DND-41 (cell line): Measurements from ENCODE around the gene AUTS2.

Experiments used
- CTCF ChIP-seq: IDR thresholded peaks from 2 replicates; pipeline ENCODE4 v1.5.1; 2012; ENCODE audit warnings: borderline replicate concordance, low read length, moderate library complexity, mild to moderate bottlenecking; ENCODE audit not compliant: poor library complexity, severe bottlenecking; ENCODE audit errors: extremely low read depth
- EZH2 ChIP-seq: IDR thresholded peaks from 3 replicates; pipeline ENCODE4 v1.6.1; 2012; ENCODE audit warnings: borderline replicate concordance, low read depth, mild to moderate bottlenecking, moderate library complexity, low read length, inconsistent platforms; ENCODE audit not compliant: severe bottlenecking

DNA sequence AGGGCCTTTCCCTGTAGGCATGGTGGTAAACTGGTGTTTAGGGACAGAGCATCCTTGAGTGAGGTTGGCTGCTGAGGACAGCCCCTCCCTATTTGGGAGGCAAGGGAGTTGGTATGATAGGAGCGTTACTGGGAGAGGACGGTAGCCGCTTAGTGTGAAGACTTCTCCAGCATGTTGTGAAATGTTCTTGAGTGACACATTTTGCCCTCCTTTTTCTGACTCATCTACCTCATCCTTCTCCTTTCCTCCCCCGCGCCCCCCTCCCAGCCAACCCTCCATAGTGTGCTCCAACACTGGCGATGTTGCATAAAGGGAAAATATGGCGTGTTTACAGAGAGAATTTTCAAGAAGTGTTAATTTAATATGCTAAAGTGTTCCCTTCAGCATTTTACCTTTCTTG is 888.7 kb downstream of the AUTS2 start:
- no peak for TF ChIP-seq CTCF
- TF ChIP-seq EZH2: no peak
